Adrenal gland (tissue), 12 donors: Measurements from ENCODE around the gene SCN4A. TPM values are rescaled to one million over a fixed set of nuclear protein-coding genes. Genes with fewer than 3 reads are reported as not detected.
"Not testable (repeated sequence)": the region's sequence is repeated elsewhere in the genome, so short reads cannot be mapped to it uniquely, and the experiment has no call there.

Source experiments
- DNase-seq, 7 donors: peaks; one replicate each; pipeline ENCODE4 v3.0.0-alpha.2; 2019 to 2020
- H3K27ac ChIP-seq, 5 donors: fragments of 200-600 bp; sonication (generic) in 4 of 5; 1 replicate in 3 of 5; 2 replicates in 2 of 5; pipeline versions ENCODE4 v1.5.1 to v1.8.0; 2016 to 2020; ENCODE audit warnings: mild to moderate bottlenecking in 1 of 5
- H3K27me3 ChIP-seq: fragments of 200-600 bp; 2 replicates; pipeline ENCODE4 v1.8.0; 2021
- H3K36me3 ChIP-seq, 2 donors: fragments of 200-600 bp; replicated peaks in 1 of 2; 1 replicate in 1 of 2; 2 replicates in 1 of 2; pipeline versions ENCODE4 v1.5.1 to v1.8.0; 2018 to 2022
- H3K4me1 ChIP-seq, 2 donors: fragments of 200-600 bp; replicated peaks in 1 of 2; 1 replicate in 1 of 2; 2 replicates in 1 of 2; pipeline versions ENCODE4 v1.5.1 to v1.8.0; 2018 to 2021
- H3K4me3 ChIP-seq, 4 donors: fragments of 200-600 bp; sonication (generic) in 3 of 4; one replicate each; pipeline ENCODE4 v1.5.1; 2016 to 2018
- H3K9me3 ChIP-seq, 3 donors: fragments of 200-600 bp; sonication (generic) in 1 of 3; replicated peaks in 1 of 3; 1 replicate in 2 of 3; 2 replicates in 1 of 3; pipeline versions ENCODE4 v1.5.1 to v1.8.0; 2016 to 2021
- CTCF ChIP-seq, 6 experiments: fragments of 450-650 bp in 4 of 6; fragments of 200-600 bp in 2 of 6; sonication (generic) in 1 of 6; IDR thresholded peaks; 1 replicate in 5 of 6; 2 replicates in 1 of 6; pipeline versions ENCODE4 v1.5.1 to v1.8.0; 2016 to 2021; ENCODE audit warnings: antibody characterized with exemption in 6 of 6, mild to moderate bottlenecking in 2 of 6, moderate library complexity in 1 of 6
- WGBS, 4 donors: extraction: QIAGEN DNeasy Blood & Tissue Kit in 2 of 4; methylation state at CpG; one replicate each; pipeline versions ENCODE4 v1.1.5 to v1.1.7; 2013 to 2017; 5-methylcytosine and 5-hydroxymethylcytosine counted together
- intact Hi-C, 2 donors: fragments of 100-400 bp; cut with DNase I; formaldehyde crosslinking; loops; one replicate each; pipeline versions ENCODE4 v1.14.1 to v1.15.0; 2022 to 2023
- polyA plus RNA-seq, 3 donors: library from polyadenylated mRNA; stranded (reverse); fragments of 200-250 nt in 2 of 3; fragments of 350-450 nt in 1 of 3; fragmentation: Illumina TruSeq in 1 of 3; extraction: RNeasy Lipid Tissue Mini Kit (QIAGEN cat#74804) in 1 of 3; gene quantifications; one replicate each; pipeline ENCODE4 v1.2.3, GENCODE V29; 2013 to 2014
- total RNA-seq, 9 donors: library from RNA; depleted of rRNA in 4 of 9; stranded (reverse); fragments of >200 nt in 4 of 9; fragments of 120-200 nt in 1 of 9; fragmentation: NEBNext Ultra II Directional in 1 of 9; extraction: Animal tissue kit (Norgen Biotek cat#: 25700) in 1 of 9; gene quantifications; one replicate each; pipeline versions ENCODE4 v1.1.0 to v1.2.4, GENCODE V29; 2013 to 2023
- donor health status: healthy with polysubstance abuse.
- donor health status: Bipolar disorder and iron deficiency.
- donor health status: DM: yes; HTN: yes; CAD: no.
- donor health status: DM: no; HTN: no; CAD: no.
- donor health status: DM: no; HTN: no; CAD: no.
- donor health status: DM: yes; HTN: yes; CAD: no.

SCN4A gene
- total and polyA plus RNA-seq, 12 donors = 0.30 to 4.2 (median 1.5) TPM

GRCh38 chr17:63903787-63904201, 68.9 kb downstream of the SCN4A start:
- H3K4me1 ChIP-seq, intact Hi-C loops, H3K4me3 ChIP-seq, H3K27ac ChIP-seq, H3K27me3 ChIP-seq, H3K9me3 ChIP-seq, H3K36me3 ChIP-seq: not testable (repeated sequence)
- WGBS, 4 donors = 28 to 41% (median 34%) methylated on average over 4 to 5 of the region's 5 CpGs
- TF ChIP-seq CTCF (IDR thresholded peaks at IDR 0.05) = peak in 5 of 6 experiments; percentile 21 to 41 (median 39)
- DNase-seq = peak in 1 of 7 donors; percentile 29

- H3K4me3 ChIP-seq = not testable (repeated sequence)
Observed at GRCh38 chr17:63901971-63902370, 70.7 kb downstream of the SCN4A start.

GRCh38 chr17:63898899-63899798, 73.6 kb downstream of the SCN4A start:
- H3K9me3 ChIP-seq, H3K27me3 ChIP-seq, H3K36me3 ChIP-seq, intact Hi-C loops, H3K4me1 ChIP-seq, H3K4me3 ChIP-seq, H3K27ac ChIP-seq, DNase-seq: not testable (repeated sequence)
- 79 to 93% (median 86%) methylated on average over 6 of the region's 6 CpGs for WGBS, 4 donors

More at GRCh38 chr17:63901971-63902370, 70.7 kb downstream of the SCN4A start:
- H3K36me3 ChIP-seq, DNase-seq, intact Hi-C loops, H3K4me1 ChIP-seq, H3K9me3 ChIP-seq, H3K27ac ChIP-seq, H3K27me3 ChIP-seq: not testable (repeated sequence)
- 91 to 96% (median 93%) methylated on average over 2 of the region's 2 CpGs for WGBS, 4 donors

- H3K4me1 ChIP-seq, H3K27me3 ChIP-seq, H3K36me3 ChIP-seq, intact Hi-C loops, H3K27ac ChIP-seq, H3K4me3 ChIP-seq, H3K9me3 ChIP-seq: not testable (repeated sequence)
- WGBS, 4 donors = 90 to 95% (median 94%) methylated on average over 5 to 10 of the region's 14 CpGs
- peak in 1 of 7 donors; percentile 18 for DNase-seq
Observed at GRCh38 chr17:63896524-63897354, 76.0 kb downstream of the SCN4A start, which contains the start of gene CSH1. CSH1 (minus strand) TSS chr17:63896574; CDS start chr17:63896511, 63 bp downstream.

GRCh38 chr17:63894821-63895220, 77.9 kb downstream of the SCN4A start:
- DNase-seq = peak in 1 of 7 donors; percentile 15
- H3K27ac ChIP-seq, H3K9me3 ChIP-seq, intact Hi-C loops, H3K36me3 ChIP-seq, H3K27me3 ChIP-seq, H3K4me3 ChIP-seq, H3K4me1 ChIP-seq: not testable (repeated sequence)
- whole genome bisulfite sequencing, 4 donors = 74 to 98% (median 92%) methylated on average over 3 to 9 of the region's 10 CpGs

GRCh38 chr17:63894021-63894420, 78.7 kb downstream of the SCN4A start:
- H3K36me3 ChIP-seq, H3K9me3 ChIP-seq, intact Hi-C loops, H3K4me1 ChIP-seq, H3K27me3 ChIP-seq, H3K4me3 ChIP-seq, H3K27ac ChIP-seq, DNase-seq: not testable (repeated sequence)
- 72 to 97% (median 83%) methylated on average over 2 to 3 of the region's 3 CpGs for WGBS, 4 donors

- intact Hi-C loops, H3K27me3 ChIP-seq, H3K4me1 ChIP-seq, DNase-seq, H3K9me3 ChIP-seq, H3K27ac ChIP-seq, H3K4me3 ChIP-seq, H3K36me3 ChIP-seq: not testable (repeated sequence)
- 76 to 84% (median 81%) methylated on average over 10 to 11 of the region's 11 CpGs for WGBS, 4 donors
Observed at GRCh38 chr17:63892316-63893037, 80.2 kb downstream of the SCN4A start.
